ENCODE results near the gene ACE2. TPM values are rescaled to one million over a fixed set of nuclear protein-coding genes. Genes with fewer than 3 reads are reported as not detected.
A peak's percentile ranks its signal among the peaks of the same experiment; 100 is the strongest.

Gene ACE2
- total and polyA plus RNA-seq, 3 donors from 2014 or later: 78.9 to 119 (median 116) TPM

DNA sequence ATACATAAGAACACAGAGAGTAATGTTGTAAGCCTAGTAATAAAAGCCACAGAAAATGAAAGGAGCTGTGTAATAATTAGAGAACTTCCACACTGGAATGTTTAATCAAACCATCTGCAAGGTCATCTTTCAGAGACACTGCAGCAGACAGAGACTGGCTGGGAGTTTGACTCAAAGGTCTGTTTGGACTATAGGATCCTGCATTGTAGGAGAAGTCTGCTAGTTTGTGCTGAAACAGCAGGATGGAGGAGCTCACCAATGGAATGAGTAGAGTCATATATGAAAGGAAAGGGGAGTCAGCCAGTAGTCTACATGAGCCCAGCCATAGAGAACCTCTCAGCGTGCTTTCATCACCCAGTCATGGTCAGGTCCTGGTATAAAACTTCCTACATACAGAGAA is 4.5 kb upstream of the ACE2 start:
- TF ChIP-seq CTCF (IDR thresholded peaks at IDR 0.05): no peak
- no peak for TF ChIP-seq POLR2A (IDR thresholded peaks at IDR 0.05)
- 71 to 91% methylated on average over 1 of the region's 1 CpG for WGBS, 2 donors
- no peaks in the 10 kb centered on the region for H3K36me3 ChIP-seq (ENCODE audit: low read depth, missing control alignments)
- no peak for DNase-seq
- H3K4me1 ChIP-seq: no peaks in the 10 kb centered on the region
- intact Hi-C loops (cut with DNase I; ENCODE audit: low total_unique reads): no loop called here
- H3K4me3 ChIP-seq: no peak overlapping the region
- H3K9me3 ChIP-seq: no peaks in the 10 kb centered on the region
- H3K27me3 ChIP-seq: no peaks in the 10 kb centered on the region
- no peak overlapping the region for H3K27ac ChIP-seq

DNA sequence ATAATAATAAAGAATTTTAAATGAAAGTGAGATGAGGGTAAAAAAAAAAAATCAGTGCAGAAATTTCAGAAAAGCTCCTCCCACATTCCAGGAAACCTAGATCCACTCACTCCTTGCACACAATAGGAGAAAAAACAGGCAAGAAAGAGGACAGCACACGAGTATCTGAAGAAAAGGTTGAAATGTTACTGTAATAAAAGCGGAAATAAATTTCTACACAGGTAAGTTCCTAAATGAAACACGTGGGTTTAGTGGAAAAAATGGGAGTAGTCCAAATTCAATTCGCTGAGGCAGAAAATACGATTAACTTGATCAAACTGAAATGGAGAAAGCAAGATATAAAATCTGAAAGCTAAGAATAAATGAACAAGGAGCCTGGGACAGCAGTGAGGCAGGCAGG is 2.0 kb upstream of the ACE2 start:
- no peak for TF ChIP-seq CTCF (IDR thresholded peaks at IDR 0.05)
- no peak for TF ChIP-seq POLR2A (IDR thresholded peaks at IDR 0.05)
- Histone ChIP-seq H3K27me3 (no peaks in the 10 kb centered on the region), H3K4me1 (no peaks in the 10 kb centered on the region), H3K36me3 (ENCODE audit: low read depth, missing control alignments) (no peaks in the 10 kb centered on the region), H3K4me3 (no peak overlapping the region), H3K27ac (no peak overlapping the region), H3K9me3 (no peaks in the 10 kb centered on the region)
- intact Hi-C loops (cut with DNase I; ENCODE audit: low total_unique reads): no loop called here
- 65 to 80% methylated on average over 5 of the region's 5 CpGs for WGBS, 2 donors
- DNase-seq: no peak

- intact Hi-C loops (cut with DNase I; ENCODE audit: low total_unique reads): no loop called here
- no peak for TF ChIP-seq CTCF (IDR thresholded peaks at IDR 0.05)
- no peak for TF ChIP-seq POLR2A (IDR thresholded peaks at IDR 0.05)
- H3K4me1 ChIP-seq: no peaks in the 10 kb centered on the region
- no peaks in the 10 kb centered on the region for H3K27me3 ChIP-seq
- H3K27ac ChIP-seq: no peak overlapping the region
- DNase-seq: no peak
- H3K36me3 ChIP-seq (ENCODE audit: low read depth, missing control alignments): no peaks in the 10 kb centered on the region
- WGBS, 2 donors: 87 to 89% methylated on average over 2 to 3 of the region's 3 CpGs
- H3K9me3 ChIP-seq: no peaks in the 10 kb centered on the region
- no peak overlapping the region for H3K4me3 ChIP-seq
Observed at GRCh38 chrX:15601932-15602331, 1.2 kb upstream of the ACE2 start.

- no peaks in the 10 kb centered on the region for H3K4me1 ChIP-seq
- H3K27me3 ChIP-seq: no peaks in the 10 kb centered on the region
- no peak for TF ChIP-seq CTCF (IDR thresholded peaks at IDR 0.05)
- TF ChIP-seq POLR2A (IDR thresholded peaks at IDR 0.05): no peak
- intact Hi-C loops (cut with DNase I; ENCODE audit: low total_unique reads): no loop called here
- no peak for DNase-seq
- H3K4me3 ChIP-seq: no peak overlapping the region
- no peaks in the 10 kb centered on the region for H3K9me3 ChIP-seq
- no peaks in the 10 kb centered on the region for H3K36me3 ChIP-seq (ENCODE audit: low read depth, missing control alignments)
- H3K27ac ChIP-seq: peak overlapping the region; percentile 18 to 45
Observed at GRCh38 chrX:15600049-15600448, 711 bp downstream of the ACE2 start.

DNA sequence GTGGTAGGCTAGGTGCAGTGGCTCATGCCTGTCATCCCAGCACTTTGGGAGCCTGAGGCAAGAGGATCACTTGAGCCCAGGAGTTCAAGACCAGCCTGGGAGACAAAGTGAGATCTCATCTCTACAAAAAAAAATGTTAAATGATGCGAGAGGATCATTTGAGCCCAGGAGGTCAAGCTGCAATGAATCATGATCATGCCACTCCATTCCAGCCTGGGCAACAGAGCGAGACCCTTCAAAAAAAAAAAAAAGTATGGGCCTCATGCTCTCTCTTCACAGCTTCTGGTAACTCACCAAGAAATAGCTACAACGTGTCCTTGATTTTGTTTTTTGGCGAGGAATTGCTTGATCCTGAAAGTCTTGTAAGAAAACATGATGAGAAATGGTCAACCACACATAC is 1.3 kb downstream of the ACE2 start:
- Histone ChIP-seq H3K4me3 (no peak overlapping the region), H3K4me1 (no peaks in the 10 kb centered on the region), H3K9me3 (no peaks in the 10 kb centered on the region), H3K36me3 (ENCODE audit: low read depth, missing control alignments) (no peaks in the 10 kb centered on the region), H3K27ac (peak overlapping the region; percentile 18 to 45), H3K27me3 (no peaks in the 10 kb centered on the region)
- TF ChIP-seq POLR2A (IDR thresholded peaks at IDR 0.05) (no peak), CTCF (IDR thresholded peaks at IDR 0.05) (no peak)
- no peak for DNase-seq
- intact Hi-C loops (cut with DNase I; ENCODE audit: low total_unique reads): no loop called here
- WGBS, 2 donors: 56 to 57% methylated on average over 2 to 4 of the region's 4 CpGs
